ENCODE results near the gene SMAP1. TPM values are rescaled to one million over a fixed set of nuclear protein-coding genes. Genes with fewer than 3 reads are reported as not detected.

SMAP1 gene
- 17.0 to 18.3 TPM (median 17.9 TPM) in 5 replicates for total RNA-seq (2022; extraction: Qiagen RNA extraction)

GRCh38 chr6:70667711-70668498, at the start of gene SMAP1:
Gene SMAP1, plus strand, starts transcription at chr6:70667883. Its CDS starts 141 bp downstream, at chr6:70668024.

Other genes starting within 250 kb of the SMAP1 start
- gene SDHAF4, start 101.0 kb upstream of the SMAP1 start, total RNA-seq (2022; extraction: Qiagen RNA extraction), result 3.2 to 5.6 TPM (median 4.3 TPM) in 5 replicates